SJCRH30 (cell line): ENCODE results near the gene HCK. TPM values are rescaled to one million over a fixed set of nuclear protein-coding genes. Genes with fewer than 3 reads are reported as not detected.

ENCODE experiments used
- total RNA-seq: library from RNA; depleted of rRNA; stranded (reverse); fragments of >200 nt; shearing (Covaris generic); gene quantifications from 2 replicates; pipeline ENCODE4 v1.2.3, GENCODE V29; 2014; rRNA removed

Gene HCK
- total RNA-seq, 1 experiment from 2014 or later = not detected

Other genes with a start within 250 kb of the HCK start
- 3.1 and 3.5 TPM in 2 replicates for gene MYLK2, start 232.9 kb upstream of the HCK start, total RNA-seq
- gene FOXS1, start 206.6 kb upstream of the HCK start, total RNA-seq = 55.5 and 69.0 TPM in 2 replicates
- gene DUSP15, start 181.7 kb upstream of the HCK start, total RNA-seq = 2.5 and 2.9 TPM in 2 replicates
- gene TTLL9, start 181.6 kb upstream of the HCK start, total RNA-seq = 0.05 TPM in 1 of 2 replicates, not detected in the other
- gene PDRG1, start 100.2 kb upstream of the HCK start, total RNA-seq = 23.9 and 24.0 TPM in 2 replicates
- 0.02 and 0.03 TPM in 2 replicates for gene XKR7, start 84.1 kb upstream of the HCK start, total RNA-seq
- 0.71 and 1.2 TPM in 2 replicates for gene CCM2L, start 41.8 kb upstream of the HCK start, total RNA-seq
- 40.0 and 42.6 TPM in 2 replicates for gene TM9SF4, start 57.5 kb downstream of the HCK start, total RNA-seq
- 19.7 and 21.5 TPM in 2 replicates for gene PLAGL2, start 155.5 kb downstream of the HCK start, total RNA-seq
- gene POFUT1, start 155.6 kb downstream of the HCK start, total RNA-seq = 63.0 and 66.6 TPM in 2 replicates
- gene KIF3B, start 225.4 kb downstream of the HCK start, total RNA-seq = 18.6 and 19.6 TPM in 2 replicates